ENCODE results near the gene C1QTNF9.

The C1QTNF9 gene

DNA sequence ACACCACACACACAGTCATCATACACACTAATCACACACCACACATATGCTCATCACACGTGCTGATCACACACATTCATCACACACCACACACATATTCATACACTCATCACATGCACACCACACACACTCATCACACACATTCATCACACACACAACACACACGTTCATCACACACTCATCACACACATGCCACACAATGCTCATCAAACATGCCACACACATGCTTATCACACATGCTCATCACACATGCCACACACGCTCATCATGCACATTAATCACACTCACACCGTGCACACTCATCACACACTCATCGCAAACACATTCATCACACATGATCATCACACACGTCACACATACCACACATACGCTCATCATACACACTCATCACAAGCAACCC is 47.5 kb downstream of the C1QTNF9 start:
- TF ChIP-seq, protein P1, sequence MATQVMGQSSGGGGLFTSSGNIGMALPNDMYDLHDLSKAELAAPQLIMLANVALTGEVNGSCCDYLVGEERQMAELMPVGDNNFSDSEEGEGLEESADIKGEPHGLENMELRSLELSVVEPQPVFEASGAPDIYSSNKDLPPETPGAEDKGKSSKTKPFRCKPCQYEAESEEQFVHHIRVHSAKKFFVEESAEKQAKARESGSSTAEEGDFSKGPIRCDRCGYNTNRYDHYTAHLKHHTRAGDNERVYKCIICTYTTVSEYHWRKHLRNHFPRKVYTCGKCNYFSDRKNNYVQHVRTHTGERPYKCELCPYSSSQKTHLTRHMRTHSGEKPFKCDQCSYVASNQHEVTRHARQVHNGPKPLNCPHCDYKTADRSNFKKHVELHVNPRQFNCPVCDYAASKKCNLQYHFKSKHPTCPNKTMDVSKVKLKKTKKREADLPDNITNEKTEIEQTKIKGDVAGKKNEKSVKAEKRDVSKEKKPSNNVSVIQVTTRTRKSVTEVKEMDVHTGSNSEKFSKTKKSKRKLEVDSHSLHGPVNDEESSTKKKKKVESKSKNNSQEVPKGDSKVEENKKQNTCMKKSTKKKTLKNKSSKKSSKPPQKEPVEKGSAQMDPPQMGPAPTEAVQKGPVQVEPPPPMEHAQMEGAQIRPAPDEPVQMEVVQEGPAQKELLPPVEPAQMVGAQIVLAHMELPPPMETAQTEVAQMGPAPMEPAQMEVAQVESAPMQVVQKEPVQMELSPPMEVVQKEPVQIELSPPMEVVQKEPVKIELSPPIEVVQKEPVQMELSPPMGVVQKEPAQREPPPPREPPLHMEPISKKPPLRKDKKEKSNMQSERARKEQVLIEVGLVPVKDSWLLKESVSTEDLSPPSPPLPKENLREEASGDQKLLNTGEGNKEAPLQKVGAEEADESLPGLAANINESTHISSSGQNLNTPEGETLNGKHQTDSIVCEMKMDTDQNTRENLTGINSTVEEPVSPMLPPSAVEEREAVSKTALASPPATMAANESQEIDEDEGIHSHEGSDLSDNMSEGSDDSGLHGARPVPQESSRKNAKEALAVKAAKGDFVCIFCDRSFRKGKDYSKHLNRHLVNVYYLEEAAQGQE (IDR thresholded peaks at IDR 0.05; ENCODE audit: low read depth), result no peak
- TF ChIP-seq TEAD4 (IDR thresholded peaks at IDR 0.05) (no peak), MAX (IDR thresholded peaks at IDR 0.05) (no peak)

- TF ChIP-seq NFIC (IDR thresholded peaks at IDR 0.05) (no peak), TEAD4 (IDR thresholded peaks at IDR 0.05) (no peak), ZBTB7A (IDR thresholded peaks at IDR 0.05; ENCODE audit: low read depth) (no peak), CEBPB (IDR thresholded peaks at IDR 0.05) (no peak), MAX (IDR thresholded peaks at IDR 0.05) (no peak), TAF1 (IDR thresholded peaks at IDR 0.05; ENCODE audit: low read depth) (no peak), TCF12 (IDR thresholded peaks at IDR 0.05; ENCODE audit: low read depth) (no peak), RAD21 (IDR thresholded peaks at IDR 0.05; ENCODE audit: low read depth) (no peak), CREB1 (IDR thresholded peaks at IDR 0.05; ENCODE audit: low read depth) (no peak), FOXM1 (IDR thresholded peaks at IDR 0.05; ENCODE audit: borderline replicate concordance, low read depth) (no peak), EGR1 (IDR thresholded peaks at IDR 0.05) (no peak), EP300 (IDR thresholded peaks at IDR 0.05; ENCODE audit: borderline replicate concordance) (no peak), YY1 (IDR thresholded peaks at IDR 0.05; ENCODE audit: low read depth) (no peak)
- TF ChIP-seq, protein P1 (IDR thresholded peaks at IDR 0.05; ENCODE audit: low read depth), result no peak
- TF ChIP-seq, protein P2, sequence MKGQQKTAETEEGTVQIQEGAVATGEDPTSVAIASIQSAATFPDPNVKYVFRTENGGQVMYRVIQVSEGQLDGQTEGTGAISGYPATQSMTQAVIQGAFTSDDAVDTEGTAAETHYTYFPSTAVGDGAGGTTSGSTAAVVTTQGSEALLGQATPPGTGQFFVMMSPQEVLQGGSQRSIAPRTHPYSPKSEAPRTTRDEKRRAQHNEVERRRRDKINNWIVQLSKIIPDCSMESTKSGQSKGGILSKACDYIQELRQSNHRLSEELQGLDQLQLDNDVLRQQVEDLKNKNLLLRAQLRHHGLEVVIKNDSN (IDR thresholded peaks at IDR 0.05), result no peak
These were observed 48.4 kb downstream of the C1QTNF9 start for GRCh38 chr13:24357756-24358155.

DNA sequence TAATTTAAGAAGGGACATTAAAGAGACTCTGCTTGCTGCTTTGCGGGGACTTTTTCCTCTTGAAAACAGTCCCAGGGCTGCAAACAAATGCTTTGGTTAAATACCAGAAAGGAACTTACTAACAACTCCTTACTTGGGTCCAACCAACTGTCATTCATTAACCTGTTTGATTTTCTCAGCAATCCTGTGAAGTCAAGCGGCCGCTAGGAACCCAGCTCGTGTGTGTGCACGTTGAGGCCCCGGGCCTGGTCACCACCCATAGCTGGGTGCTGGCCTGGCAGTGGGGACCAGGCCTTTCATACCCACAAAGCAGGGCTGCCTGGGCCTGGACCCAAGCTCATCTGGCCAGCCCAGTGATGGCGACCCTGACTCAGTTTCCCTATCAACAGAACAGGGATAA is 50.7 kb downstream of the C1QTNF9 start:
- TF ChIP-seq NFIC (IDR thresholded peaks at IDR 0.05), result no peak
- TF ChIP-seq TCF12 (IDR thresholded peaks at IDR 0.05; ENCODE audit: low read depth), result no peak
- TF ChIP-seq RAD21 (IDR thresholded peaks at IDR 0.05; ENCODE audit: low read depth), result no peak
- TF ChIP-seq EGR1 (IDR thresholded peaks at IDR 0.05), result no peak
- no peak for TF ChIP-seq TEAD4 (IDR thresholded peaks at IDR 0.05)
- no peak for TF ChIP-seq EP300 (IDR thresholded peaks at IDR 0.05; ENCODE audit: borderline replicate concordance)
- TF ChIP-seq CEBPB (IDR thresholded peaks at IDR 0.05), result no peak
- no peak for TF ChIP-seq FOXM1 (IDR thresholded peaks at IDR 0.05; ENCODE audit: borderline replicate concordance, low read depth)
- TF ChIP-seq, protein P2 (IDR thresholded peaks at IDR 0.05), result no peak
- TF ChIP-seq CREB1 (IDR thresholded peaks at IDR 0.05; ENCODE audit: low read depth), result no peak
- TF ChIP-seq MAX (IDR thresholded peaks at IDR 0.05), result no peak
- TF ChIP-seq, protein P1 (IDR thresholded peaks at IDR 0.05; ENCODE audit: low read depth), result no peak
- TF ChIP-seq YY1 (IDR thresholded peaks at IDR 0.05; ENCODE audit: low read depth), result no peak
- TF ChIP-seq ZBTB7A (IDR thresholded peaks at IDR 0.05; ENCODE audit: low read depth), result no peak

DNA sequence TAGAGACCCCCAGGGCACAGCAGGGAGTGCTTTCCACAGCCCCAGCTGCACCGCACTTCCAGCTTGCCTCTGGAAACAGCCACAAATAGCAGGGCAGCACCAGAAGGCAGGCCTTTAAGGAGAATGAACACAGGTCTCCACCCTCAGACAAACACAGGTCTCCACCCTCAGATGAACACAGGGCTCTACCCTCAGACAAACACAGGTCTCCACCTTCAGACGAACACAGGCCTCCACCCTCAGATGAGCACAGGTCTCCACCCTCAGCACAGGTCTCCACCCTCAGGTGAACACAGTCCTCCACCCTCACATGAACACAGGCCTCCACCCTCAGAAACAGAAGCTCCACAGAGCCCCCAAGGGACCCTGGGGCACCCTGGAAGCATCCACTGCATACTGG is 51.7 kb downstream of the C1QTNF9 start:
- TF ChIP-seq TCF12 (IDR thresholded peaks at IDR 0.05; ENCODE audit: low read depth) (no peak), CEBPB (IDR thresholded peaks at IDR 0.05) (no peak), TEAD4 (IDR thresholded peaks at IDR 0.05) (no peak), FOXM1 (IDR thresholded peaks at IDR 0.05; ENCODE audit: borderline replicate concordance, low read depth) (no peak), TAF1 (IDR thresholded peaks at IDR 0.05; ENCODE audit: low read depth) (no peak), EP300 (IDR thresholded peaks at IDR 0.05; ENCODE audit: borderline replicate concordance) (no peak), YY1 (IDR thresholded peaks at IDR 0.05; ENCODE audit: low read depth) (no peak), ZBTB7A (IDR thresholded peaks at IDR 0.05; ENCODE audit: low read depth) (no peak), RAD21 (IDR thresholded peaks at IDR 0.05; ENCODE audit: low read depth) (no peak)
- TF ChIP-seq, protein P2 (IDR thresholded peaks at IDR 0.05), result no peak
